ENCODE results near the gene ADGRD2.
A peak's percentile ranks its signal among the peaks of the same experiment; 100 is the strongest.
"Not testable (repeated sequence)": the region's sequence is repeated elsewhere in the genome, so short reads cannot be mapped to it uniquely, and the experiment has no call there.

ADGRD2 gene

GRCh38 chr9:124450241-124450924 is at the start of gene ADGRD2:
ADGRD2 (plus strand) TSS chr9:124450451; CDS start chr9:124451667, 1,216 bp downstream.
- DNase-seq: no peak

GRCh38 chr9:124403246-124403645 is 47.0 kb upstream of the ADGRD2 start:
- DNase-seq: no peak

- no peak for DNase-seq
Observed at GRCh38 chr9:124409410-124409809, 40.8 kb upstream of the ADGRD2 start.

- DNase-seq: no peak
Observed at GRCh38 chr9:124410321-124410913, 39.8 kb upstream of the ADGRD2 start.

- no peak for DNase-seq
Observed at GRCh38 chr9:124411514-124412227, 38.6 kb upstream of the ADGRD2 start.

GRCh38 chr9:124412228-124412575 is 38.0 kb upstream of the ADGRD2 start:
- DNase-seq: no peak

GRCh38 chr9:124414612-124415011 is 35.6 kb upstream of the ADGRD2 start:
- DNase-seq: no peak

- DNase-seq: peak; percentile 81 to 97
Observed at GRCh38 chr9:124415102-124415851, 35.0 kb upstream of the ADGRD2 start, which contains the start of gene PSMB7. PSMB7 (minus strand) TSS chr9:124415442; CDS start chr9:124415425, 17 bp downstream.

GRCh38 chr9:124415852-124416484 is 34.3 kb upstream of the ADGRD2 start:
- DNase-seq: no peak

- no peak for DNase-seq
Observed at GRCh38 chr9:124419832-124420489, 30.3 kb upstream of the ADGRD2 start.

GRCh38 chr9:124420991-124421543 is 29.2 kb upstream of the ADGRD2 start:
- DNase-seq: no peak

GRCh38 chr9:124423155-124423554 is 27.1 kb upstream of the ADGRD2 start:
- no peak for DNase-seq

GRCh38 chr9:124423591-124423990 is 26.7 kb upstream of the ADGRD2 start:
- no peak for DNase-seq

GRCh38 chr9:124425733-124426132 is 24.5 kb upstream of the ADGRD2 start:
- DNase-seq: not testable (repeated sequence)

GRCh38 chr9:124426361-124426760 is 23.9 kb upstream of the ADGRD2 start:
- no peak for DNase-seq

GRCh38 chr9:124427281-124427680 is 23.0 kb upstream of the ADGRD2 start:
- DNase-seq: no peak

- no peak for DNase-seq
Observed at GRCh38 chr9:124428751-124429529, 21.3 kb upstream of the ADGRD2 start.

- no peak for DNase-seq
Observed at GRCh38 chr9:124429530-124429867, 20.8 kb upstream of the ADGRD2 start.

- no peak for DNase-seq
Observed at GRCh38 chr9:124436320-124436719, 13.9 kb upstream of the ADGRD2 start.

- DNase-seq: no peak
Observed at GRCh38 chr9:124437086-124437485, 13.2 kb upstream of the ADGRD2 start.

GRCh38 chr9:124438091-124438490 is 12.2 kb upstream of the ADGRD2 start:
- no peak for DNase-seq
